HG03575 (cell line): ENCODE results near the gene TRIM9.
"Not testable (repeated sequence)": the region's sequence is repeated elsewhere in the genome, so short reads cannot be mapped to it uniquely, and the experiment has no call there.

Source experiments
- ATAC-seq: cut with Tn5 transposase; IDR thresholded peaks from one replicate; pipeline ENCODE4 v1.9.1; 2021; ENCODE audit not compliant: unreplicated experiment, insufficient number of reproducible peaks, low FRiP score; ENCODE audit errors: extremely low read depth

The TRIM9 gene

GRCh38 chr14:51019089-51019488 lies 75.8 kb downstream of the TRIM9 start:
- no peak for ATAC-seq

DNA sequence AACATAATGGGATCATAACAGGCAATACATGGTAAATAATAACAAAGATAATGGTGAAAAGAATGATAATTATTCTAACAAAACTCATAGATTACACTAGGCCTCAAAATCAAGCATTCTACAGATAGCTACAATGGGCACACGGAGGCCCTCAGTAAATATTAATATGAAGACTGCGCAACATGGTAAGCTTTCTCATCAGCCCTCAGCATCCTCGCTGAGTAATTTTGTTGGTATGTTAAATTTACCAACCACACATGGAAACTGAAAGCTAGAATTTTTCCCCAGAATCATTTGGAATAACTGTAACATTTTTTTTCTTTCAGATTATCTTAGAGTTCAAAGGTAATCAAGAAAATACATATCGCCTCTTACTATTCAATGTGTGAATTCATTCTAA lies 76.4 kb downstream of the TRIM9 start:
- no peak for ATAC-seq

- ATAC-seq, result no peak
These were observed 80.3 kb downstream of the TRIM9 start for GRCh38 chr14:51014625-51015024.

- no peak for ATAC-seq
These were observed 80.8 kb downstream of the TRIM9 start for GRCh38 chr14:51014086-51014485.

GRCh38 chr14:51012055-51012454 lies 82.8 kb downstream of the TRIM9 start:
- no peak for ATAC-seq

DNA sequence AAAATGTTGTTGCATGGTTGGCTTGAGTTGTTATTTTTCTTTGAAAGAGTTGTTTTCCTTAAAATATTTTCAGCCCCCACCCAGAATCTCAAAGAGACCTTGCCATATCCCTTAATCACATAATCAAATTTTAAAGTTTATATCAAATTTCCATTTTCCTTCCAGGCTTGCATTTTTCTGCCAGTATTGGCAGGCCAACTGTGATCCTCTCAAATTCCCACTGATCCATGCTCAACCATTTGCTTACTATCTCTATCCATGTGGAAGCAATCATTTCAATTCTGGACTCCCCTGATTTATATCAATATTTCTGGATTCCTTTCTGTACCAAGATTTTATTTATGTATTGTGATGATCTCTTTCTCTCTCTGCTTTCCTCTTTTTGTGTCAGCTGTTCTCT lies 86.5 kb downstream of the TRIM9 start:
- no peak for ATAC-seq

DNA sequence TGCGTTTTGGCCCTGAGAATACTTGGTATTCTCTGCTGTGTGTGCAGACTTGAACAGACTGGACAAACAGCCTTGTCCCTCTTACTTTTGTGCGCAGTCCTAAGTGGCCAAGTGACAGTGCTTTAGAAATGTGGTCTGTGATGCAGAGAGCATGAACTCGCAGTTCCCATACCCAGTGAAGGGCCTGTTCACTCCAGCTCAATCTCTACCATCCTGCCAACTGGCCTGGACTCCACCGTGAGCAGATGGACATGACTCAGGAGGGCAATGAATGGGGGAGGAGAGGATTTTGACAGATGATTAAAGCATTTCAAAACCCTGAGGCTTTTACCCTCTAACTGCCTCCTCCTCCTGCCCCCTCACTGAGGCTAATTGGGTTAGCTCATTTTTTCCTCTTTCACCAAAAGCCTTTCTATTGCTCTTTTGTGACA lies 88.1 kb downstream of the TRIM9 start:
- no peak for ATAC-seq

- no peak for ATAC-seq
These were observed 88.6 kb downstream of the TRIM9 start for GRCh38 chr14:51006324-51006723.

DNA sequence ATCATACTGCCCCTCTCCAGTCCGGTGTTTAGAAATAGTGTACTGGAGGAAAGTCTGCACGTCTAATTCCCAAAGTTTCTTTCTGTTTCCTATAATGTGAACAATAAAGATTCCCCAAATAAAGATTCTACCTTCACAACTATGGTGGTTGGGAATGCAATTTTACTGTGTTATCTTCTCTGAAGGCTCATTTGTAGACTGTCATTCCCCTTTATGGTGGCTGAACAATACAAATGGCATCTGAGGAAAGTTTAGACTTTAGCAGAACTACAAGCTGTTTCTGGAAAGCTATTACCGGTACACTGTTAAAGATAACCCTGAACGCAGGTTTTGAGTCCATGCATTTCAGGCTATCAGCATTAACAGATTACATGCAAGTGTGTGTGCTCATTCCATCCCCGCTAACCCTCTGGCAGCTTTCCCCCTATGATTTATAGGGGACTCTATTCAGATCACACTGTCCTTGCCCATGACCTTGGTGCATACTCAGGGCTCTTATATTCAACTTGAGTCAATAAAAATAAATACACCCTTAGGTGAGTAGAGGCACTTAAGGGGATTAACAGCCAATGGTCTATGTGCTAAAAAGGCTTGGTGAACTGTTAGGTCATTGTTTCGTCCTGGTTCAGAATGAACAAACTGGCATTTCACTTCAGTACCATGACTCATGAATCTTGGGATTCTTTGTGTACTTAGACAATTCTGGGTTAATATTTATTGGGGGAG lies 89.9 kb downstream of the TRIM9 start:
- no peak for ATAC-seq

- ATAC-seq, result no peak
These were observed 90.5 kb downstream of the TRIM9 start for GRCh38 chr14:51004352-51004800.

GRCh38 chr14:51002406-51002999 lies 92.4 kb downstream of the TRIM9 start:
- no peak for ATAC-seq

- ATAC-seq, result no peak
These were observed 94.3 kb downstream of the TRIM9 start for GRCh38 chr14:51000566-51000965.

DNA sequence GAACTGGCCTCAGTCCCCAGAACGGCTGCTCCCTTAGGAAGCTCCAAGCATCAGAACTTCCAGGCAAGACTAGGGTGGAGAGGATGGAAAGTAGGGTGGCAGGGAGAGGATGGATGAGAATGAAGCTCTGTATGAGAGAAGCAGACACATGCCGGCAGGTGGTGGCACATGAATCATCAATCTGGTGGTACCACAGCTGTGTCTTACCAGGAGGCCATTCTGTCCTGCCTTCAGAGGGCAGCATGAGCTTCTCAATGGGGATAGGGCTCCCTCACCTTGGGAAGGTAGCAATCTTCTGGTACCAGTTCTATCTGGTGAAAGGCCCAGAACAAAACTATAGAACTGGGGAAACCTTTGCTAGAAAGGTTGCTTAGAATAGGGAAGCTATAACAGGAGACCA lies 95.2 kb downstream of the TRIM9 start:
- no peak for ATAC-seq

- no peak for ATAC-seq
These were observed 96.3 kb downstream of the TRIM9 start for GRCh38 chr14:50998612-50999011.

DNA sequence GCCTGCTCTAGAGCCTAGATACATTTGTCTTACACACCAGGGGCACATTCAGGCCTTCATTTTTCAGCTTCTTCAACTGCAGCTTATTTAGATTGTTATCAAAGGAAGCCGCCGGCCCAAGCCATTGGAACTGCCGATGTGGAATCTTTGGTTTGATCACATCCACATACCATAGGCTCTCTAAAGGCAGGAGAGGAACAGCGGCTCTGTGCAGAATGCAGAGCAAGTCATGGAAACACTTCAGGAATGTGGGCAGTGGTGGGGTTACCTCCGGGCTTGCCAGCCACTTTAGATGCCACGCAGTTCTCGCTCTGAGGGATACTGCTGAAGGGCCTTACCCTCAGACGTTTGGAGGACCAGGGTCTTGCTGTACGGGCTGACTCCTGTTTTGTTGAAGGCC lies 97.2 kb downstream of the TRIM9 start:
- no peak for ATAC-seq

DNA sequence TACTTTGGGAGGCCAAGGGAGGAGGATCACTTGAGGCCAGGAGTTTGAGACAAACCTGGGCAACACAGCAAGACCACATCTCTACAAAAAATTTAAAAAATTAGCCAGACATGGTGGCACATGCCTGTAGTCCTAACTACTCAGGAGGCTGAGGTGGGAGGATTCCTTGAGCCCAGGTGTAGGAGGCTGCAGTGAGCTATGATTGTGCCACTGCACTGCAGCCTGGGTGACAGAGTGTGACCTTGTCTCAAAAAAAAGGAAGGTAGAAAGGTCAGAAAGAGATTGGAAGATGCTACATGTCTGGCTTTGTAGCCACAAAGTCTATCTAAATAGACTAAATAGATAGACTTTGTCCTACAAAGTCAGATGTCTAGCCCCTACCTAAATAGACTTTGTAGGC lies 100.7 kb downstream of the TRIM9 start:
- ATAC-seq, result not testable (repeated sequence)

DNA sequence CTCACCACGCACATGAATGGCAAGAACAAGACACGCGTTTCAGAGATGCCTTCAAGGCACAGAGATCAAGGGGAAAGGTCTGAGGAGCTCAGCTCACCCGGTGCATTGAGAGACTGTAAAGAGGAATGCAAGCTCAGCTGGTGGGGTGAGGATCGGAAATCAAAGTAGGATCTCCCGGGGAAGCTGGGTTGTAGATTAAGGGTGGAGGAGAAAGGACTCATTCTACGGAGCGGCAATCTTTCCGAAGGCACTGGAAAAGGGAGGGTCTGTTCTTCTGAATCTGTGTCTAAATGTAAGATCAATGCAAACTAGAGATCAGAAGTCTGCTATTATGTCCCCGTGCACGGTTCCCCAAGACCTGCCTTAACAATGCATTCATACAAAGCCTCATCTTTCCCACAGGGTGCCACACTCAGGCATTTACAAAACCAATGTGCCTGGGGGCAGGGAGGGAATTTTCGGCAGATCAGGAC lies 109.0 kb downstream of the TRIM9 start:
- ATAC-seq, result no peak

- no peak for ATAC-seq
These were observed 109.6 kb downstream of the TRIM9 start for GRCh38 chr14:50985124-50985858.

- no peak for ATAC-seq
These were observed 110.7 kb downstream of the TRIM9 start for GRCh38 chr14:50984036-50984710.
